ENCODE data around the gene DDAH1.
A peak's percentile ranks its signal among the peaks of the same experiment; 100 is the strongest.
"Not testable (repeated sequence)": the region's sequence is repeated elsewhere in the genome, so short reads cannot be mapped to it uniquely, and the experiment has no call there.

Gene DDAH1

GRCh38 chr1:85465099-85465785, at the start of gene DDAH1:
Gene DDAH1 (minus strand): TSS chr1:85465159. CDS start chr1:85465045, 114 bp downstream.
- peak within 1 kb of the TSS; percentile 83 for H3K4me3 ChIP-seq (ENCODE audit: low read length)
- DNase-seq (ENCODE audit: low read depth) = no peak
- TF ChIP-seq, protein P1, sequence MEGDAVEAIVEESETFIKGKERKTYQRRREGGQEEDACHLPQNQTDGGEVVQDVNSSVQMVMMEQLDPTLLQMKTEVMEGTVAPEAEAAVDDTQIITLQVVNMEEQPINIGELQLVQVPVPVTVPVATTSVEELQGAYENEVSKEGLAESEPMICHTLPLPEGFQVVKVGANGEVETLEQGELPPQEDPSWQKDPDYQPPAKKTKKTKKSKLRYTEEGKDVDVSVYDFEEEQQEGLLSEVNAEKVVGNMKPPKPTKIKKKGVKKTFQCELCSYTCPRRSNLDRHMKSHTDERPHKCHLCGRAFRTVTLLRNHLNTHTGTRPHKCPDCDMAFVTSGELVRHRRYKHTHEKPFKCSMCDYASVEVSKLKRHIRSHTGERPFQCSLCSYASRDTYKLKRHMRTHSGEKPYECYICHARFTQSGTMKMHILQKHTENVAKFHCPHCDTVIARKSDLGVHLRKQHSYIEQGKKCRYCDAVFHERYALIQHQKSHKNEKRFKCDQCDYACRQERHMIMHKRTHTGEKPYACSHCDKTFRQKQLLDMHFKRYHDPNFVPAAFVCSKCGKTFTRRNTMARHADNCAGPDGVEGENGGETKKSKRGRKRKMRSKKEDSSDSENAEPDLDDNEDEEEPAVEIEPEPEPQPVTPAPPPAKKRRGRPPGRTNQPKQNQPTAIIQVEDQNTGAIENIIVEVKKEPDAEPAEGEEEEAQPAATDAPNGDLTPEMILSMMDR (conservative IDR thresholded peaks at IDR 0.05; ENCODE audit: low read depth, low read length) = no peak

GRCh38 chr1:85513998-85514397, 49.0 kb upstream of the DDAH1 start:
- not testable (repeated sequence) for DNase-seq (ENCODE audit: low read depth); H3K4me3 ChIP-seq (ENCODE audit: low read length)

- DNase-seq (ENCODE audit: low read depth) = no peak
- H3K4me3 ChIP-seq (ENCODE audit: low read length) = no peak overlapping the region
- TF ChIP-seq, protein P1 (conservative IDR thresholded peaks at IDR 0.05; ENCODE audit: low read depth, low read length) = no peak
Observed at GRCh38 chr1:85504417-85504816, 39.5 kb upstream of the DDAH1 start.

DNA sequence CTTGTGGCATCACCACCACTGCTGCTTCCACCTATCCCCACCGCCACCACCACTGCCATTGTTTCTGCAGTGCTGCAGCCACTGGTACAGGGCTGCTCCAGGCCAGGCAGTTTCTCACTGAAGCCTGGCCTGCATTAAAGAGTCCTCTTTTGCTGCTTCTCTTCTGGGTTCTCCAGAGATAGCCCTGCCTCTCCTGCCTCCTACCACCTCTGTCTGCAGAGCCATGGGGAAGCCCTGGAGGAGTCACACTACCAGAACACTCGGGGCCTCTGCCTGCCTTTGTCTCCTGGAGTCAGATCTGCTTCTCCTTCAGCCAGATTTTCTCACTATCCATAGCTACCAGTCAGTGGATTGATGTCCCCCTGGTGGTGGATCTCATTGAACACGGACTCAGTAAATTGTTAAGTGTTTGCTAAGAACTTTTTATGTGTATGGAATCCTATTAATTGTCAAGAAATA, 37.7 kb upstream of the DDAH1 start:
- DNase-seq (ENCODE audit: low read depth) = no peak
- TF ChIP-seq, protein P1 (conservative IDR thresholded peaks at IDR 0.05; ENCODE audit: low read depth, low read length) = peak; percentile 65
- H3K4me3 ChIP-seq (ENCODE audit: low read length) = no peak overlapping the region

DNA sequence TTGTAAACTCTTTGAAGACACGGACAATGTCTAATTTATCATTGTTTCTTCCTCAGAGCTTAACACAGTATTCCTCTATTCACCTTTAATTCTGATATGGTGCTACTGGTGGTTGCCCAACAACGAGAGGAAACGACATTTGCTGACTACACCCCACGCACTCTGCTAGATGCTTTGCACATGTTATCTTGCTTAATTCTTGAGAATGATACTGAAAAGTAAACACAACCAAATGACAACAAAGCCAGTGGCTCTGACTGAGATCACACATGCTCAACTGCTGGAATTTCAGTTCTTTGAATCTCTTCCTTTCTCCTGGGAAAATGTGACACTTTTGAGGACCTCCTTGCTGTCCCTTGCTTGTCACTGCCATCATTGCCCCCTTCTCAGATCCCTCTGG, 37.2 kb upstream of the DDAH1 start:
- H3K4me3 ChIP-seq (ENCODE audit: low read length) = no peak overlapping the region
- no peak for DNase-seq (ENCODE audit: low read depth)
- TF ChIP-seq, protein P1 (conservative IDR thresholded peaks at IDR 0.05; ENCODE audit: low read depth, low read length) = no peak

- TF ChIP-seq, protein P1 (conservative IDR thresholded peaks at IDR 0.05; ENCODE audit: low read depth, low read length) = no peak
- no peak for DNase-seq (ENCODE audit: low read depth)
Observed at GRCh38 chr1:85501355-85501898, 36.5 kb upstream of the DDAH1 start.

DNA sequence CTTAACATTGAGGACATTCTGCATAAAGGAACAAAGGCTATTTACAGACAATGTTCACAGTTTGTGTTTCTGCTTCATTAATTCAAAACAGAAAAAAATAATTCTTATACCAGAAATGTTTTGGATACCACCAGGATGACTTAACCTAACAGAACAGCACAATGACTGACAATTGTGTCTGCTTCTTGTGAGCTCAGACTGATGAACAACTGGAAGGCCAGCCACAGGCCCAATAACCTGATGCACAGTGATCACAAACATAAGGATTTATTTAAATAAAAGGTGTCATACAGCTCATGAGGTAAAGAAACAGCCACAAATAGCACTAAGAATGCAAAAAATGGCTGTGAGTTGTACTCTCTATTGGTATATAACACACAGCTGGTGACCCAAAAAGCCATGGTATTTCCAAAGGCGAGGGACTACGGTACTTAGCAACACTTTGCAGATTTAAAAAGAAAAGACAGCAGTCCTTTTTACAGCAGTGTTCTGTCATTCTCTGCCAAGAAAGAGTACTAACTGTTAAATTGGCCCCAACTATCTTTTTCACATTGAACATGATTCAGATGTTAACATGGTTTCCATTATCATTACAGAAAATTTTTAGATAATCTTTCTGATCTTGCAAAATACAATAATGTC, 32.1 kb upstream of the DDAH1 start:
- TF ChIP-seq, protein P1 (conservative IDR thresholded peaks at IDR 0.05; ENCODE audit: low read depth, low read length) = no peak
- H3K4me3 ChIP-seq (ENCODE audit: low read length) = no peak overlapping the region
- no peak for DNase-seq (ENCODE audit: low read depth)

More at GRCh38 chr1:85501355-85501898, 36.5 kb upstream of the DDAH1 start:
- H3K4me3 ChIP-seq (ENCODE audit: low read length) = no peak overlapping the region
